Peyer's patch (tissue), 4 donors: Measurements from ENCODE around the gene SH3BP5L. TPM values are rescaled to one million over a fixed set of nuclear protein-coding genes. Genes with fewer than 3 reads are reported as not detected.

Experiments used
- DNase-seq, 3 donors: peaks; one replicate each; pipeline ENCODE4 v3.0.0-alpha.2; 2017 to 2019
- H3K27ac ChIP-seq, 4 donors: fragments of 200-600 bp; sonication (generic); one replicate each; pipeline ENCODE4 v1.5.1; 2016 to 2019
- H3K27me3 ChIP-seq, 2 donors: fragments of 200-600 bp; sonication (generic); one replicate each; pipeline ENCODE4 v1.5.1; 2019
- H3K36me3 ChIP-seq, 3 donors: fragments of 200-600 bp; sonication (generic); one replicate each; pipeline ENCODE4 v1.5.1; 2016 to 2019
- H3K4me1 ChIP-seq, 4 donors: fragments of 200-600 bp; sonication (generic); one replicate each; pipeline ENCODE4 v1.5.1; 2016 to 2019
- H3K4me3 ChIP-seq, 4 donors: fragments of 200-600 bp; sonication (generic); 1 replicate in 3 of 4; 2 replicates in 1 of 4; pipeline ENCODE4 v1.5.1; 2016 to 2019; ENCODE audit warnings: mild to moderate bottlenecking in 1 of 4
- H3K9me3 ChIP-seq, 4 donors: fragments of 200-600 bp; sonication (generic); one replicate each; pipeline ENCODE4 v1.5.1; 2016 to 2019; ENCODE audit warnings: mild to moderate bottlenecking in 1 of 4
- CTCF ChIP-seq, 6 experiments: fragments of 450-650 bp in 4 of 6; fragments of 200-600 bp in 2 of 6; sonication (generic) in 1 of 6; IDR thresholded peaks; one replicate each; pipeline ENCODE4 v1.5.1; 2017 to 2019; ENCODE audit warnings: antibody characterized with exemption in 6 of 6, mild to moderate bottlenecking in 3 of 6, moderate library complexity in 1 of 6
- POLR2A ChIP-seq, 2 donors: fragments of 450-650 bp; IDR thresholded peaks; one replicate each; pipeline ENCODE4 v1.5.1; 2017; ENCODE audit warnings: antibody characterized with exemption in 2 of 2, mild to moderate bottlenecking in 2 of 2, moderate library complexity in 2 of 2
- total RNA-seq, 4 donors: library from RNA; depleted of rRNA; stranded (reverse); fragments of >200 nt; gene quantifications; one replicate each; pipeline ENCODE4 v1.1.0, GENCODE V29; 2016

SH3BP5L gene
- total RNA-seq, 4 donors from 2014 or later = 19.0 to 60.6 (median 51.5) TPM

- Histone ChIP-seq H3K36me3 (peaks cover 0 to 73% (median 0%) of the 10 kb centered on the region in 3 donors), H3K27ac (no peak overlapping the region), H3K4me3 (no peak overlapping the region), H3K4me1 (peaks cover 0 to 31% (median 7%) of the 10 kb centered on the region in 4 donors), H3K9me3 (no peaks in the 10 kb centered on the region), H3K27me3 (no peaks in the 10 kb centered on the region)
- TF ChIP-seq POLR2A (IDR thresholded peaks at IDR 0.05) (no peak), CTCF (IDR thresholded peaks at IDR 0.05) (no peak)
- DNase-seq = peak in 1 of 3 donors; percentile 36
Measured at GRCh38 chr1:248818505-248819374, 7.0 kb downstream of the SH3BP5L start.

- TF ChIP-seq POLR2A (IDR thresholded peaks at IDR 0.05) (no peak), CTCF (IDR thresholded peaks at IDR 0.05) (no peak)
- DNase-seq = peak in 1 of 3 donors; percentile 40
- Histone ChIP-seq H3K4me1 (peaks cover 0 to 14% (median under 1%) of the 10 kb centered on the region in 4 donors), H3K4me3 (no peak overlapping the region), H3K27me3 (no peaks in the 10 kb centered on the region), H3K27ac (no peak overlapping the region), H3K9me3 (no peaks in the 10 kb centered on the region), H3K36me3 (peaks cover 0 to 86% (median 0%) of the 10 kb centered on the region in 3 donors)
Measured at GRCh38 chr1:248817065-248817464, 8.7 kb downstream of the SH3BP5L start.

GRCh38 chr1:248816042-248816851 is 9.5 kb downstream of the SH3BP5L start:
- Histone ChIP-seq H3K36me3 (peaks cover 0 to 87% (median 0%) of the 10 kb centered on the region in 3 donors), H3K4me1 (peaks cover 0 to 10% (median 0%) of the 10 kb centered on the region in 4 donors), H3K27ac (no peak overlapping the region), H3K4me3 (no peak overlapping the region), H3K9me3 (no peaks in the 10 kb centered on the region), H3K27me3 (no peaks in the 10 kb centered on the region)
- peak in 1 of 3 donors; percentile 39 for DNase-seq
- TF ChIP-seq CTCF (IDR thresholded peaks at IDR 0.05) (no peak), POLR2A (IDR thresholded peaks at IDR 0.05) (no peak)

- Histone ChIP-seq H3K4me1 (peaks cover 0 to 12% (median 0%) of the 10 kb centered on the region in 4 donors), H3K9me3 (no peaks in the 10 kb centered on the region), H3K36me3 (peaks cover 0 to 80% (median 0%) of the 10 kb centered on the region in 3 donors), H3K4me3 (no peak overlapping the region), H3K27me3 (no peaks in the 10 kb centered on the region), H3K27ac (no peak overlapping the region)
- TF ChIP-seq POLR2A (IDR thresholded peaks at IDR 0.05) = no peak
- TF ChIP-seq CTCF (IDR thresholded peaks at IDR 0.05) = no peak
- DNase-seq = peak in 1 of 3 donors; percentile 7
Measured at GRCh38 chr1:248815407-248816034, 10.2 kb downstream of the SH3BP5L start.

GRCh38 chr1:248814351-248814750 is 11.4 kb downstream of the SH3BP5L start:
- no peak overlapping the region for H3K4me3 ChIP-seq
- no peak for TF ChIP-seq POLR2A (IDR thresholded peaks at IDR 0.05)
- no peak for TF ChIP-seq CTCF (IDR thresholded peaks at IDR 0.05)
- peaks cover 0 to 13% (median 0%) of the 10 kb centered on the region in 4 donors for H3K4me1 ChIP-seq
- peaks cover 0 to 76% (median 0%) of the 10 kb centered on the region in 3 donors for H3K36me3 ChIP-seq
- peak in 1 of 3 donors; percentile 41 for DNase-seq
- no peak overlapping the region for H3K27ac ChIP-seq
- no peaks in the 10 kb centered on the region for H3K9me3 ChIP-seq
- H3K27me3 ChIP-seq = no peaks in the 10 kb centered on the region
